Activated naive CD8-positive, alpha-beta T cell treated with anti-CD3 and anti-CD28 coated beads, Interleukin-2, amount 50 U/mL, for 24 hours (primary cell): ENCODE results near the gene AK9.

Experiments
- ATAC-seq: fragments of 150-1000 bp; cut with Tn5 transposase; one replicate; pipeline ENCODE4 v1.10.0; 2021
- DNase-seq: peaks from one replicate; pipeline ENCODE4 v3.0.0; 2021
- H3K27ac Mint-ChIP-seq: one replicate; pipeline ENCODE4 v1.8.0; 2021; ENCODE audit warnings: mild to moderate bottlenecking, mixed read lengths
- H3K27me3 Mint-ChIP-seq: one replicate; pipeline ENCODE4 v1.8.0; 2021; ENCODE audit warnings: mixed read lengths
- H3K36me3 Mint-ChIP-seq: one replicate; pipeline ENCODE4 v1.8.0; 2021; ENCODE audit warnings: low read depth, mixed read lengths
- H3K4me1 Mint-ChIP-seq: one replicate; pipeline ENCODE4 v1.8.0; 2021; ENCODE audit warnings: mixed read lengths
- H3K4me3 Mint-ChIP-seq: one replicate; pipeline ENCODE4 v1.8.0; 2021; ENCODE audit warnings: mild to moderate bottlenecking, moderate library complexity, mixed read lengths
- H3K9me3 Mint-ChIP-seq: one replicate; pipeline ENCODE4 v1.8.0; 2021; ENCODE audit warnings: mixed read lengths

Gene AK9

GRCh38 chr6:109678240-109678639 is 12.8 kb downstream of the AK9 start:
- H3K9me3 Mint-ChIP-seq = peaks cover 4% of the 10 kb centered on the region

GRCh38 chr6:109676724-109677123 is 14.3 kb downstream of the AK9 start:
- no peaks in the 10 kb centered on the region for H3K27me3 Mint-ChIP-seq
- no peak overlapping the region for H3K27ac Mint-ChIP-seq
- no peak for DNase-seq
- no peak for ATAC-seq
- H3K9me3 Mint-ChIP-seq = peaks cover 4% of the 10 kb centered on the region
- no peaks in the 10 kb centered on the region for H3K4me1 Mint-ChIP-seq
- no peak overlapping the region for H3K4me3 Mint-ChIP-seq
- no peaks in the 10 kb centered on the region for H3K36me3 Mint-ChIP-seq

More at GRCh38 chr6:109678240-109678639, 12.8 kb downstream of the AK9 start:
- DNase-seq (no peak), ATAC-seq (no peak)
- Mint-ChIP-seq H3K4me1 (no peaks in the 10 kb centered on the region), H3K27me3 (no peaks in the 10 kb centered on the region), H3K27ac (no peak overlapping the region), H3K36me3 (peaks cover 1% of the 10 kb centered on the region), H3K4me3 (no peak overlapping the region)

GRCh38 chr6:109672839-109673238 is 18.2 kb downstream of the AK9 start:
- H3K27ac Mint-ChIP-seq = no peak overlapping the region
- DNase-seq (no peak), ATAC-seq (no peak)
- no peak overlapping the region for H3K4me3 Mint-ChIP-seq
- no peaks in the 10 kb centered on the region for H3K27me3 Mint-ChIP-seq
- H3K9me3 Mint-ChIP-seq = peaks cover 4% of the 10 kb centered on the region
- no peaks in the 10 kb centered on the region for H3K4me1 Mint-ChIP-seq
- peaks cover 7% of the 10 kb centered on the region for H3K36me3 Mint-ChIP-seq

- H3K36me3 Mint-ChIP-seq = peaks cover 7% of the 10 kb centered on the region
- DNase-seq (no peak), ATAC-seq (no peak)
- H3K9me3 Mint-ChIP-seq = peaks cover 4% of the 10 kb centered on the region
- no peak overlapping the region for H3K4me3 Mint-ChIP-seq
- no peak overlapping the region for H3K27ac Mint-ChIP-seq
- H3K4me1 Mint-ChIP-seq = no peaks in the 10 kb centered on the region
- H3K27me3 Mint-ChIP-seq = no peaks in the 10 kb centered on the region
These were observed 18.8 kb downstream of the AK9 start for GRCh38 chr6:109672175-109672574.

GRCh38 chr6:109671733-109672132 is 19.3 kb downstream of the AK9 start:
- Mint-ChIP-seq H3K4me1 (no peaks in the 10 kb centered on the region), H3K4me3 (no peak overlapping the region), H3K36me3 (peaks cover 7% of the 10 kb centered on the region), H3K9me3 (peaks cover 2% of the 10 kb centered on the region), H3K27ac (no peak overlapping the region), H3K27me3 (no peaks in the 10 kb centered on the region)
- DNase-seq = no peak
- no peak for ATAC-seq

GRCh38 chr6:109669811-109670210 is 21.2 kb downstream of the AK9 start:
- H3K36me3 Mint-ChIP-seq = peaks cover 7% of the 10 kb centered on the region

GRCh38 chr6:109662192-109662591 is 28.8 kb downstream of the AK9 start:
- H3K9me3 Mint-ChIP-seq = no peaks in the 10 kb centered on the region
- H3K27ac Mint-ChIP-seq = no peak overlapping the region
- no peaks in the 10 kb centered on the region for H3K27me3 Mint-ChIP-seq
- no peak for DNase-seq
- no peak for ATAC-seq
- no peak overlapping the region for H3K4me3 Mint-ChIP-seq
- peaks cover 4% of the 10 kb centered on the region for H3K36me3 Mint-ChIP-seq
- H3K4me1 Mint-ChIP-seq = no peaks in the 10 kb centered on the region

More at GRCh38 chr6:109669811-109670210, 21.2 kb downstream of the AK9 start:
- ATAC-seq (no peak), DNase-seq (no peak)
- Mint-ChIP-seq H3K4me3 (no peak overlapping the region), H3K9me3 (no peaks in the 10 kb centered on the region), H3K4me1 (no peaks in the 10 kb centered on the region), H3K27ac (no peak overlapping the region), H3K27me3 (no peaks in the 10 kb centered on the region)

GRCh38 chr6:109660526-109661320 is 30.3 kb downstream of the AK9 start:
- H3K36me3 Mint-ChIP-seq = peaks cover 6% of the 10 kb centered on the region
- ATAC-seq (peak; percentile 69), DNase-seq (no peak)
- H3K4me3 Mint-ChIP-seq = no peak overlapping the region
- H3K9me3 Mint-ChIP-seq = no peaks in the 10 kb centered on the region
- no peaks in the 10 kb centered on the region for H3K4me1 Mint-ChIP-seq
- no peak overlapping the region for H3K27ac Mint-ChIP-seq
- no peaks in the 10 kb centered on the region for H3K27me3 Mint-ChIP-seq

GRCh38 chr6:109655761-109656262 is 35.2 kb downstream of the AK9 start:
- no peak for DNase-seq
- ATAC-seq = no peak
- Mint-ChIP-seq H3K4me3 (no peak overlapping the region), H3K4me1 (no peaks in the 10 kb centered on the region), H3K36me3 (peaks cover 6% of the 10 kb centered on the region), H3K27me3 (no peaks in the 10 kb centered on the region), H3K9me3 (no peaks in the 10 kb centered on the region), H3K27ac (no peak overlapping the region)

GRCh38 chr6:109653264-109653663 is 37.7 kb downstream of the AK9 start:
- Mint-ChIP-seq H3K36me3 (peaks cover 4% of the 10 kb centered on the region), H3K4me3 (no peak overlapping the region), H3K4me1 (no peaks in the 10 kb centered on the region), H3K9me3 (no peaks in the 10 kb centered on the region), H3K27ac (no peak overlapping the region), H3K27me3 (no peaks in the 10 kb centered on the region)
- no peak for ATAC-seq
- no peak for DNase-seq

- no peaks in the 10 kb centered on the region for H3K27me3 Mint-ChIP-seq
- no peak overlapping the region for H3K27ac Mint-ChIP-seq
- H3K9me3 Mint-ChIP-seq = peaks cover 5% of the 10 kb centered on the region
- DNase-seq = no peak
- peaks cover 27% of the 10 kb centered on the region for H3K36me3 Mint-ChIP-seq
- no peak overlapping the region for H3K4me3 Mint-ChIP-seq
- no peak for ATAC-seq
- H3K4me1 Mint-ChIP-seq = peaks cover 1% of the 10 kb centered on the region
These were observed 46.9 kb downstream of the AK9 start for GRCh38 chr6:109644131-109644530.

- Mint-ChIP-seq H3K36me3 (peaks cover 13% of the 10 kb centered on the region), H3K27ac (no peak overlapping the region), H3K27me3 (no peaks in the 10 kb centered on the region), H3K4me3 (no peak overlapping the region), H3K9me3 (peaks cover 6% of the 10 kb centered on the region), H3K4me1 (peaks cover 21% of the 10 kb centered on the region)
- no peak for ATAC-seq
- DNase-seq = no peak
These were observed 58.6 kb downstream of the AK9 start for GRCh38 chr6:109632405-109632804.

- no peak for ATAC-seq
- no peak overlapping the region for H3K27ac Mint-ChIP-seq
- no peak overlapping the region for H3K4me3 Mint-ChIP-seq
- H3K4me1 Mint-ChIP-seq = peaks cover 21% of the 10 kb centered on the region
- peaks cover 8% of the 10 kb centered on the region for H3K9me3 Mint-ChIP-seq
- peaks cover 13% of the 10 kb centered on the region for H3K36me3 Mint-ChIP-seq
- H3K27me3 Mint-ChIP-seq = no peaks in the 10 kb centered on the region
- DNase-seq = no peak
These were observed 59.6 kb downstream of the AK9 start for GRCh38 chr6:109631403-109631802.

- DNase-seq (no peak), ATAC-seq (peak; percentile 75)
- no peak overlapping the region for H3K4me3 Mint-ChIP-seq
- H3K9me3 Mint-ChIP-seq = peaks cover 25% of the 10 kb centered on the region
- peaks cover 19% of the 10 kb centered on the region for H3K36me3 Mint-ChIP-seq
- peak overlapping the region; percentile 84 for H3K27ac Mint-ChIP-seq
- no peaks in the 10 kb centered on the region for H3K27me3 Mint-ChIP-seq
- H3K4me1 Mint-ChIP-seq = peaks cover 24% of the 10 kb centered on the region
These were observed 62.6 kb downstream of the AK9 start for GRCh38 chr6:109628158-109629000.

- no peak overlapping the region for H3K4me3 Mint-ChIP-seq
- DNase-seq = no peak
- ATAC-seq = no peak
- H3K36me3 Mint-ChIP-seq = peaks cover 10% of the 10 kb centered on the region
- peaks cover 25% of the 10 kb centered on the region for H3K9me3 Mint-ChIP-seq
- H3K4me1 Mint-ChIP-seq = peaks cover 17% of the 10 kb centered on the region
- H3K27me3 Mint-ChIP-seq = no peaks in the 10 kb centered on the region
- no peak overlapping the region for H3K27ac Mint-ChIP-seq
These were observed 64.7 kb downstream of the AK9 start for GRCh38 chr6:109626311-109626710.
